ENCODE results near the gene CALCOCO2. TPM values are rescaled to one million over a fixed set of nuclear protein-coding genes. Genes with fewer than 3 reads are reported as not detected.
A peak's percentile ranks its signal among the peaks of the same experiment; 100 is the strongest.

Gene CALCOCO2
- total RNA-seq, 1 donor from 2014 or later, result 56.6 TPM

DNA sequence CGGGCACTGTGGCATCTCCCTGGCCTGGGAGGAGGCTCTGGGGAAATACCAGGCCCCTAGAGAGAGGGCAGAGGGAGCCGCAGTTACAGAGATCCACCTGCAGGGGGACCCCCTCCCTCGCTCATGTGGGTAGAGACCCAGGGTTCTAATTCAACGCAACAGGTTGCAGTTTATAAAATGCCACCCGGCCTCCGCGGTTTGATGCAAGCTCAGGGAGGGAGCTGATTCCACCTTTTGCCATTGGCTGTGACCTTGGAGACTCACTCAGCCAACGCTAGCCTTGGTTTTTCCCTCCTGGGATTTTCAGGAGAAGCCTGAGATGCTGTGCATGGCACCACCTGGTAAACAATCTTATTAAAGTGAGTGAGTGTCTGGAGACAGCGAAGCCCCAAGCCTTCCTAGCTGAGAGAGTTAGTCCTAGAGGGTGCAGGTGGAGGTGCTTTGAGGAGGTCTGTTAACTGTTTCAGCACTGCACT lies 25.9 kb upstream of the CALCOCO2 start:
- Mint-ChIP-seq H3K27me3 (ENCODE audit: low read depth) (peaks cover 36% of the 10 kb centered on the region), H3K27ac (no peak overlapping the region), H3K4me1 (peaks cover 3% of the 10 kb centered on the region), H3K36me3 (no peaks in the 10 kb centered on the region), H3K9me3 (no peaks in the 10 kb centered on the region), H3K4me3 (no peak overlapping the region)
- TF ChIP-seq, protein P1, sequence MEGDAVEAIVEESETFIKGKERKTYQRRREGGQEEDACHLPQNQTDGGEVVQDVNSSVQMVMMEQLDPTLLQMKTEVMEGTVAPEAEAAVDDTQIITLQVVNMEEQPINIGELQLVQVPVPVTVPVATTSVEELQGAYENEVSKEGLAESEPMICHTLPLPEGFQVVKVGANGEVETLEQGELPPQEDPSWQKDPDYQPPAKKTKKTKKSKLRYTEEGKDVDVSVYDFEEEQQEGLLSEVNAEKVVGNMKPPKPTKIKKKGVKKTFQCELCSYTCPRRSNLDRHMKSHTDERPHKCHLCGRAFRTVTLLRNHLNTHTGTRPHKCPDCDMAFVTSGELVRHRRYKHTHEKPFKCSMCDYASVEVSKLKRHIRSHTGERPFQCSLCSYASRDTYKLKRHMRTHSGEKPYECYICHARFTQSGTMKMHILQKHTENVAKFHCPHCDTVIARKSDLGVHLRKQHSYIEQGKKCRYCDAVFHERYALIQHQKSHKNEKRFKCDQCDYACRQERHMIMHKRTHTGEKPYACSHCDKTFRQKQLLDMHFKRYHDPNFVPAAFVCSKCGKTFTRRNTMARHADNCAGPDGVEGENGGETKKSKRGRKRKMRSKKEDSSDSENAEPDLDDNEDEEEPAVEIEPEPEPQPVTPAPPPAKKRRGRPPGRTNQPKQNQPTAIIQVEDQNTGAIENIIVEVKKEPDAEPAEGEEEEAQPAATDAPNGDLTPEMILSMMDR (IDR thresholded peaks at IDR 0.05; ENCODE audit: unreplicated experiment), result peak; percentile 92
- DNase-seq (ENCODE audit: low spot score in 2 of 2, unreplicated experiment in 2 of 2), result peak; percentile 51 to 83

- no peak for DNase-seq (ENCODE audit: low spot score in 2 of 2, unreplicated experiment in 2 of 2)
- H3K36me3 Mint-ChIP-seq, result no peaks in the 10 kb centered on the region
- no peak overlapping the region for H3K27ac Mint-ChIP-seq
- peaks cover 43% of the 10 kb centered on the region for H3K27me3 Mint-ChIP-seq (ENCODE audit: low read depth)
- no peaks in the 10 kb centered on the region for H3K4me1 Mint-ChIP-seq
- TF ChIP-seq, protein P1 (IDR thresholded peaks at IDR 0.05; ENCODE audit: unreplicated experiment), result no peak
- no peak overlapping the region for H3K4me3 Mint-ChIP-seq
- H3K9me3 Mint-ChIP-seq, result no peaks in the 10 kb centered on the region
Observed at GRCh38 chr17:48809182-48809581, 21.7 kb upstream of the CALCOCO2 start.

DNA sequence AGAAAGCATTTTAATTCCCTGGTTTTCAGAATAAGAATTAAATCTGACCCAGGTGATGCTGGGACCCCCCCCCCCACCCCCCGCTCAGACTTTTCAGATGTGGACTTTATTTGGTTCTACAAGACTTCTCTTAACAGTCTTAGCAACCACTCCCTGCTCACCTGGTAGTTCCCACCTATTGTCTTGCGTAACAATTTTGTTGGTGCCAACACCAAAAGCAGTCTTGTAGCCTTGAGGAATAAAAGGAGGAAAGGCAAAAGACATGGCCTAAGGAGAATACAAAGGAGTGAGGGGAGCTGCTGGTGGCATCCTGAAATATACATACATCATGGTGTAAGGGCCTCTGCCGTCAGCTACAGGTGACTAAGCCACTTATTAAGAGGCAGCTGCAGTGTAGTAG lies 18.8 kb upstream of the CALCOCO2 start:
- no peak for DNase-seq (ENCODE audit: low spot score in 2 of 2, unreplicated experiment in 2 of 2)
- Mint-ChIP-seq H3K4me3 (no peak overlapping the region), H3K4me1 (peaks cover 4% of the 10 kb centered on the region), H3K36me3 (no peaks in the 10 kb centered on the region), H3K27me3 (ENCODE audit: low read depth) (peaks cover 54% of the 10 kb centered on the region), H3K27ac (no peak overlapping the region), H3K9me3 (no peaks in the 10 kb centered on the region)
- TF ChIP-seq, protein P1 (IDR thresholded peaks at IDR 0.05; ENCODE audit: unreplicated experiment), result no peak

DNA sequence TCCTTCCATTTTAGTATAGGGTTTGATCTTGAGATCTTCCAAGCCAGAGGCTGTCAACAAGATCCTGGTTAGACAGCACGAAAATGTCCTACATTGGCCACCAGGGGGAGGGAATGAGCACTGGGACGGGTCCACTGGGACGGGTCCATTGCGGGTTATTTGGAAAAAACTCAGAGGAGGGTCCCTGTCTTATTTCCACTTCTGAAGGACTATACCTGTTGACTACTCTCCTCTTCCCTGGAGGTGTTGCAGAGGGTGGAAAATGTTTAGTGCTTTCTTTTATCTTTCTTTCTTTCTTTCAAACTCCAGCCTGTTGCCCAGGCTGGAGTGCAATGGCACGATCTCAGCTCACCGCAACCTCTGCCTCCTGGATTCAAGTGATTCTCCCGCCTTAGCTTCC lies 16.3 kb upstream of the CALCOCO2 start:
- H3K4me1 Mint-ChIP-seq, result peaks cover 7% of the 10 kb centered on the region
- H3K27ac Mint-ChIP-seq, result no peak overlapping the region
- TF ChIP-seq, protein P1 (IDR thresholded peaks at IDR 0.05; ENCODE audit: unreplicated experiment), result peak; percentile 58
- H3K4me3 Mint-ChIP-seq, result no peak overlapping the region
- H3K9me3 Mint-ChIP-seq, result no peaks in the 10 kb centered on the region
- H3K27me3 Mint-ChIP-seq (ENCODE audit: low read depth), result peaks cover 68% of the 10 kb centered on the region
- no peaks in the 10 kb centered on the region for H3K36me3 Mint-ChIP-seq
- no peak for DNase-seq (ENCODE audit: low spot score in 2 of 2, unreplicated experiment in 2 of 2)

- TF ChIP-seq, protein P1 (IDR thresholded peaks at IDR 0.05; ENCODE audit: unreplicated experiment), result no peak
- Mint-ChIP-seq H3K36me3 (no peaks in the 10 kb centered on the region), H3K4me1 (peaks cover 7% of the 10 kb centered on the region), H3K27me3 (ENCODE audit: low read depth) (peaks cover 70% of the 10 kb centered on the region), H3K27ac (no peak overlapping the region), H3K9me3 (no peaks in the 10 kb centered on the region), H3K4me3 (no peak overlapping the region)
- DNase-seq (ENCODE audit: low spot score in 2 of 2, unreplicated experiment in 2 of 2), result no peak
Observed at GRCh38 chr17:48815311-48815710, 15.5 kb upstream of the CALCOCO2 start.

GRCh38 chr17:48816438-48816773 lies 14.4 kb upstream of the CALCOCO2 start:
- H3K4me3 Mint-ChIP-seq, result peak overlapping the region; percentile 69
- H3K9me3 Mint-ChIP-seq, result no peaks in the 10 kb centered on the region
- peaks cover 71% of the 10 kb centered on the region for H3K27me3 Mint-ChIP-seq (ENCODE audit: low read depth)
- TF ChIP-seq, protein P1 (IDR thresholded peaks at IDR 0.05; ENCODE audit: unreplicated experiment), result no peak
- peaks cover 7% of the 10 kb centered on the region for H3K4me1 Mint-ChIP-seq
- no peaks in the 10 kb centered on the region for H3K36me3 Mint-ChIP-seq
- no peak overlapping the region for H3K27ac Mint-ChIP-seq
- no peak for DNase-seq (ENCODE audit: low spot score in 2 of 2, unreplicated experiment in 2 of 2)
